ENCODE measurements around the gene HFE. TPM values are rescaled to one million over a fixed set of nuclear protein-coding genes. Genes with fewer than 3 reads are reported as not detected.

Gene HFE
- polyA plus RNA-seq, 1 donor (not counting 4 experiments of a cell fraction or from before 2014, with no cell fraction given): 18.4 TPM

DNA sequence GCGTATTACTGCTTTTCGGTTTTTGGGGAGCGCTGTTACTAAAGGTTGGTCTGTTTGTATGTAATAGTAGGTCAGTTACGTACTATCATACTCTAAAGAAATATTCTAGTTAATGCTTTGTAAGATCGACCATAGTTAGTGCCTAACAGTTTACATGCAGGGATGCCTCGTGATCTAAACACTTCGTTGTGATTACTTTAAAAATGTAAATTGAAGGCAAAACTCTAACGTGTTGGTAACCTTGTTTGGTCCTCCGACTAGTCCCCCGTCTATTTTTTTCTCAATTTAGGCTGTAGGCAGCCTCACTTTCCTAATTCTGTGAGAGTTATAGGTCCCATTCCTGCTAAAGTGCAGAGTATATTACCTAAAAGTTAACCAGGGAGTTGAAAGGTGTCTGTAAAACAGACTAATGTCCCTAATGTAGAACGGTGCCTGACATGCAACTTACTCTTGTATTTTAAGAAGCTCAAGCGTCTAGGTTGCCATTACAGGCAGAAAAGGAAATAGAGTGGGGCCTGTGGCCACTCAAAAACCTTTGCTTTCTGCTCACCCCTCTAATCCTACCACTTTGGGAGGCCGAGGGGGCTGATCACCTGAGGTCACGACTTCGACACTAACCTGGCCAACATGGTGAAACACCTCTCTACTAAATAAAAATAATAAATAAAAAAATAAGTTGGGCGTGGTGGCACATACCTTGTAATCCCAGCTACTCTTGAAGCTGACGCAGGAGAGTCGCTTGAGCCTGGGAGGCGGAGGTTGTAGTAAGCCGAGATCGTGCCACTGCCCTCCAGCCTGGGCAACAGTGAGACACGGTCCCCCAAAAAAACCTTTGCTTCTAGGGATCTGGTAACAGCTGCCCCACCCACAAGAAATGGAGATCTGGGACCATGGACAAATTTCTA is 37.8 kb downstream of the HFE start:
- DNase-seq (ENCODE audit: low read depth, low spot score) (no peak), FAIRE-seq (no peak)
- peak overlapping the region; percentile 88 for H3K4me2 ChIP-seq (ENCODE audit: control insufficient read depth, extremely low read depth, insufficient read depth, low read depth, low read length)
- TF ChIP-seq, protein P1, sequence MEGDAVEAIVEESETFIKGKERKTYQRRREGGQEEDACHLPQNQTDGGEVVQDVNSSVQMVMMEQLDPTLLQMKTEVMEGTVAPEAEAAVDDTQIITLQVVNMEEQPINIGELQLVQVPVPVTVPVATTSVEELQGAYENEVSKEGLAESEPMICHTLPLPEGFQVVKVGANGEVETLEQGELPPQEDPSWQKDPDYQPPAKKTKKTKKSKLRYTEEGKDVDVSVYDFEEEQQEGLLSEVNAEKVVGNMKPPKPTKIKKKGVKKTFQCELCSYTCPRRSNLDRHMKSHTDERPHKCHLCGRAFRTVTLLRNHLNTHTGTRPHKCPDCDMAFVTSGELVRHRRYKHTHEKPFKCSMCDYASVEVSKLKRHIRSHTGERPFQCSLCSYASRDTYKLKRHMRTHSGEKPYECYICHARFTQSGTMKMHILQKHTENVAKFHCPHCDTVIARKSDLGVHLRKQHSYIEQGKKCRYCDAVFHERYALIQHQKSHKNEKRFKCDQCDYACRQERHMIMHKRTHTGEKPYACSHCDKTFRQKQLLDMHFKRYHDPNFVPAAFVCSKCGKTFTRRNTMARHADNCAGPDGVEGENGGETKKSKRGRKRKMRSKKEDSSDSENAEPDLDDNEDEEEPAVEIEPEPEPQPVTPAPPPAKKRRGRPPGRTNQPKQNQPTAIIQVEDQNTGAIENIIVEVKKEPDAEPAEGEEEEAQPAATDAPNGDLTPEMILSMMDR (optimal IDR thresholded peaks at IDR 0.05 in 1 of 3, IDR thresholded peaks at IDR 0.05 in 1 of 3, conservative IDR thresholded peaks at IDR 0.05 in 1 of 3; ENCODE audit: extremely low read depth in 1 of 3, insufficient read depth in 2 of 3, low read length in 3 of 3): no peak
- TF ChIP-seq EZH2 (IDR thresholded peaks at IDR 0.05; ENCODE audit: low read length): no peak
- peak overlapping the region; percentile 98 for H3K9ac ChIP-seq (ENCODE audit: control insufficient read depth, extremely low read depth, insufficient read depth, low read length)
- no peaks in the 10 kb centered on the region for H3K27me3 ChIP-seq (ENCODE audit: control insufficient read depth, extremely low read depth, insufficient read depth, low read length)
- peak overlapping the region; percentile 87 to 99 (median 91) for H3K4me3 ChIP-seq (ENCODE audit: control insufficient read depth in 2 of 3, extremely low read depth in 1 of 3, insufficient read depth in 2 of 3, low read depth in 1 of 3, low read length in 3 of 3)
- H3K9me1 ChIP-seq (ENCODE audit: control insufficient read depth, extremely low read depth, insufficient read depth, low read length): no peaks in the 10 kb centered on the region
- peaks cover 32% of the 10 kb centered on the region for H3K4me1 ChIP-seq (ENCODE audit: control insufficient read depth, extremely low read depth, insufficient read depth, low read length)
- dilution Hi-C loops (cut with MboI; ENCODE audit: extremely low pct_ligation_motif_present, low sequenced_read_pairs): no loop called here
- peaks cover 11% of the 10 kb centered on the region for H4K20me1 ChIP-seq (ENCODE audit: control insufficient read depth, extremely low read depth, insufficient read depth, low read length)
- H2AFZ ChIP-seq (ENCODE audit: control insufficient read depth, low read length): no peak overlapping the region
- H3K36me3 ChIP-seq (ENCODE audit: control insufficient read depth in 2 of 2, extremely low read depth in 1 of 2, insufficient read depth in 2 of 2, low read length in 2 of 2): peaks cover 0 to 8% of the 10 kb centered on the region in 2 experiments
- peaks cover 21% of the 10 kb centered on the region for H3K79me2 ChIP-seq (ENCODE audit: control insufficient read depth, insufficient read depth, low read length)
- H3K27ac ChIP-seq (ENCODE audit: control insufficient read depth, insufficient read depth, low read length): peak overlapping the region; percentile 94
- no peaks in the 10 kb centered on the region for H3K9me3 ChIP-seq (ENCODE audit: control insufficient read depth, low read depth, low read length)

DNA sequence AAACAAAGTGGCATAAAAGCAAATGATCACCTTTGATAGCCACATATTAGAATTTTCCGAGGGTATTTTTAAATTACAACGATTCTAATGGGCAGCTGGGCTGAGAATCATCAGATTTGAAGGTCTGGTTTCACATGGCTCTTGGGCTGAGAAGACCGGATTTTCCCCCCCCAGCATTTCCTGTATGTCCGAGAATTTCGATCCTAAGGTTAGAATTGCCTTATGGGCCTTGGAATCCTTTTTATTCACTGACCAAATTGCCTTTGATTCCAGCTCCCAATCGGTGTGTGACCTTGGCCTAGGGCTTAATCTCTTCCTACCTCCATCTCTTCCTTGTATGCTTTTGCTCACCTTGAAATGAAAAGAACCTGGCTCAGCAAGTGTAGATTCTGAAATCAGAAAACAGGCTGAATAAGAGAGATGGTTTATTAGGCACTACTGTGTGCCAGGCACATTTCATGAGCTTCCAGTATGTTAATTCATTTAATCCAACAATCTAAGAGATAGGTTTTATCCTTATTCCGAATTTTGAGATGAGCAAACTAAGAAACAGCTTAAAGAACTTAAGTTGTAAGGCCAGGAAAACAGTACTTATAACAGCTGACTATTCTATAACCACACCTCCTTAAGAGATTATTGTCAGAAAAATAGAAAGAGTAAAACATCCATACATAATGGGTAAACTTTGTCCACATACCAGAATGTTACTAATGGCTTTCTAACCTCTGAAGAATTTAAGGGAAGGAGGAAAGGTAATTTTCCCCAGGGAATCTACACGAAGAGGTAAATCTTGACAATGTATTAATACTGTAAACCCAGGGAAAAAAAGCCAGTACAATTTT is 39.4 kb downstream of the HFE start:
- TF ChIP-seq, protein P1 (optimal IDR thresholded peaks at IDR 0.05 in 1 of 3, IDR thresholded peaks at IDR 0.05 in 1 of 3, conservative IDR thresholded peaks at IDR 0.05 in 1 of 3; ENCODE audit: extremely low read depth in 1 of 3, insufficient read depth in 2 of 3, low read length in 3 of 3): no peak
- no peak for TF ChIP-seq EZH2 (IDR thresholded peaks at IDR 0.05; ENCODE audit: low read length)
- Histone ChIP-seq H2AFZ (ENCODE audit: control insufficient read depth, low read length) (no peak overlapping the region), H3K27me3 (ENCODE audit: control insufficient read depth, extremely low read depth, insufficient read depth, low read length) (no peaks in the 10 kb centered on the region), H3K36me3 (ENCODE audit: control insufficient read depth in 2 of 2, extremely low read depth in 1 of 2, insufficient read depth in 2 of 2, low read length in 2 of 2) (peaks cover 0 to 11% of the 10 kb centered on the region in 2 experiments), H3K9me3 (ENCODE audit: control insufficient read depth, low read depth, low read length) (no peaks in the 10 kb centered on the region), H3K4me2 (ENCODE audit: control insufficient read depth, extremely low read depth, insufficient read depth, low read depth, low read length) (peak overlapping the region; percentile 88), H3K4me3 (ENCODE audit: control insufficient read depth in 2 of 3, extremely low read depth in 1 of 3, insufficient read depth in 2 of 3, low read depth in 1 of 3, low read length in 3 of 3) (peak overlapping the region; percentile 87 to 99 (median 91)), H3K4me1 (ENCODE audit: control insufficient read depth, extremely low read depth, insufficient read depth, low read length) (peaks cover 36% of the 10 kb centered on the region), H4K20me1 (ENCODE audit: control insufficient read depth, extremely low read depth, insufficient read depth, low read length) (peaks cover 11% of the 10 kb centered on the region), H3K27ac (ENCODE audit: control insufficient read depth, insufficient read depth, low read length) (peak overlapping the region; percentile 94), H3K9me1 (ENCODE audit: control insufficient read depth, extremely low read depth, insufficient read depth, low read length) (no peaks in the 10 kb centered on the region), H3K9ac (ENCODE audit: control insufficient read depth, extremely low read depth, insufficient read depth, low read length) (peak overlapping the region; percentile 98), H3K79me2 (ENCODE audit: control insufficient read depth, insufficient read depth, low read length) (peaks cover 21% of the 10 kb centered on the region)
- dilution Hi-C loops (cut with MboI; ENCODE audit: extremely low pct_ligation_motif_present, low sequenced_read_pairs): no loop called here
- no peak for FAIRE-seq
- DNase-seq (ENCODE audit: low read depth, low spot score): no peak

Measured in keratinocyte (primary cell).